Mesenteric fat pad (tissue), 1 donor: ENCODE results near the gene SNAP25. TPM values are rescaled to one million over a fixed set of nuclear protein-coding genes. Genes with fewer than 3 reads are reported as not detected.

Experiments used
- DNase-seq: peaks from one replicate; pipeline ENCODE4 v3.0.0-alpha.2; 2020; ENCODE audit warnings: low spot score
- total RNA-seq: library from RNA; stranded (reverse); fragmentation: NEBNext Ultra II Directional; extraction: Animal tissue kit (Norgen Biotek cat#: 25700); gene quantifications from one replicate; pipeline ENCODE4 v1.2.1, GENCODE V29; 2021
- donor health status: DM: yes; HTN: yes; CAD: no.

Gene SNAP25
- total RNA-seq, 1 donor from 2014 or later, result 0.29 TPM

DNA sequence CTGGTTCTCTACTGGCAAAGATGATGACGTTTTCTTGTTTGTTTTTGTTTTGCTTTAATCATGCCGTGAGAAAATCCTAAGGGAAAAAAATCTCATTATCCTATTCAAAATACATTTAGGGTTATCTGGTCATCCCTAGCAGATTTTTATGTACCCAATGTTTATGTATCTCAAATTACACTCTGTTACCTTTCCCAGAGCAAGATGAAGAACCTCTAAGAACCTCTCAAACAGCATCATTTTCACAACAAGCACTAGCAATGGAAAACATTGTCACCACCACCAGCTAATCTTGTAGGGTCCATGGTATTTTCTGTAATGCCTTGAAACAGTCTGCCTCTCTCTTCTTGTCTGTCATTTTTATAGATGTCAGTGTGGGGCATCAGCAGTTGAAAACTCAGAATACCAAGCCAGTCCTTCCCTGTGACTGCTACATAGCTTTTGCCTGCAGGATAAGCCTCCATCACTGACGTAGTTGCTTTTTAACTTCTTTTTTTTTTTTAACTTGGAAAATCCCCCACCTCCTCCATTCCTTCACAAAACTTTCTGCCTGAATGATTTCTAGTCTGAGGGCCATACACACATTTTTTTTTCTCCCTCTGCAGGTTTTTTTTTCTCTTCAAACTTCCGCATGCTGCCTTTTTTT, 2.4 kb upstream of the SNAP25 start:
- no peak for DNase-seq

DNA sequence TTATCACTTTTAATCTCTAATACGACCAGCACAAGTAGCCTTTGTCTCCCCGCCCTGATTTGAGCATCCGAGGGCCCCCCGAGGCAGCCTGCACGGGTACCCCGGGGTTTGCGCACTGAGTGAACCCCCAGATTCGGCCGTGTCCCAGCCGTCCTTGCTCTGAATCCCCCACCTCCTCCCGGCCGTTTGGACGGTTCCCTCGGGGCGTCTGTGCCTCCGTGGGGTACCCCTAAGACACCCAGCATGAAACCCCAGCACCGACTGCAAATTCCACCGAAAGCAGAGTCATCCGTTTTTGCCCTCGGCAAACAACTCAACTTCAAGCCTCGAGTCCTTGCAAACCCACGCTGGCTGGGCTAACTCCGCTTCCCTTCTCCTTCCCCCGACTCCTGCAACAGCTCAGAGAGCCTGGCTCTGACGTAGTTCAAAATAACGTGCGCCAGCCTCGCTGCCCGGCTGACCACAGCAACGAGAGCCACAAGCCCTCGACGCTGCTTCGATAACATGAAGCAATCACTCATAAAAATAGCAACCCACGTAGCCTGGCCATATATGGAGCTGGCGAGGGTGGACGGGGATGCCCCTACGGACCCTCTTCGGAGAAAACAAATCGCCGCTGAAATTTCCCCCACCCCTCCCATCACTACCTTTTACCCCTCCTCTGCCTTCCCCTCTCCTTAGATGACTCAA, 764 bp upstream of the SNAP25 start:
- no peak for DNase-seq

DNA sequence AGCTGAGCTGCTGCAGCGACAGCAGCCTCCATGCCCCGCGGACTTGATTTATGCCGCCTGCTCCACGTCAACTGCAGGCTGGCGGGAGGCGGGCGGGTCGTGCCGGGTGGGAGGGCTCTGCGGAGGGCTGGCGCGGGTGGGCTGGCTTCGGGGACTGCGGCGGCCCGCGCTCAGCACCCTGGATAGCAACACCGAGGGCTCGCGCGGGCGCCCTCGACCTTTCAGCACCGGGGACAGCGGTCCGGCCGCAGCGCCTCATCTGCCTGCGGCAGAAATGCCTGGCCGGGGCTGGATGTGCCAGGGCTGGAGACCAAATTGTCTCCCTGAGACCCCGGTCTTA, 792 bp downstream of the SNAP25 start:
- no peak for DNase-seq

DNA sequence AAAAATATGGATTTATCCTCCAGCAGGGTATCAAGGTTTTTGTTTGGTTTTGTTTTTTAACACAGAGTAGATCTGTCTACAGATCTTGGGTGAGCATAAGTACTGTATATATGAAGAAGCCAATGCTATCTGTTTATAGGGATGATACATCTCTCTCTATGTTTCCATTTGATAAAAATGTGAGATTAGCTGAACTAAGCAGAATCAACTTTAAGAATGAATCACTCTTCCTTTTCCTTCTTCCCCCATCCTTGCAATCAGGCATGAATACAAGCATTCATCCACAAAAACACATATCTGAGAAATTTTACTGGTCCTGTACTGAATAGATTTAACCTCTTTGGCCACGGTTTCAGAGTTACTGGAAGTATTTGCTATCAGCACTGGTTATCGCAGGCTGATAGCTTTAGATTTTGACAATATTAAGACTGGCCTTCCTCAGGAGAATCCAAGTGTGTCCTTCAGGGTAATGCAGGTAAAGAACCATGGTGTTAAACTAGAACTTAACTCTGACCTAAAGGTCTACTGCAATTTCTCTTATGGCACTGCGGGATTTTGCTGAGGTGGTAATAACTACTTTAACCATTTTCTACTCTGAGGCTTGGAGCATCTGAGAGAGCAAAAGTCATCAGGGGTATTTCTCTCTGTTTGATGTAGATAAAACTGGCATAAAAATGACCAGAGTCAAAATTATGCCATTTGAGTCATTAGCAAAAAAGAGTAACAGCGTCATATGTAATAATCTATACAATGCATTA, 1.5 kb downstream of the SNAP25 start:
- no peak for DNase-seq

DNA sequence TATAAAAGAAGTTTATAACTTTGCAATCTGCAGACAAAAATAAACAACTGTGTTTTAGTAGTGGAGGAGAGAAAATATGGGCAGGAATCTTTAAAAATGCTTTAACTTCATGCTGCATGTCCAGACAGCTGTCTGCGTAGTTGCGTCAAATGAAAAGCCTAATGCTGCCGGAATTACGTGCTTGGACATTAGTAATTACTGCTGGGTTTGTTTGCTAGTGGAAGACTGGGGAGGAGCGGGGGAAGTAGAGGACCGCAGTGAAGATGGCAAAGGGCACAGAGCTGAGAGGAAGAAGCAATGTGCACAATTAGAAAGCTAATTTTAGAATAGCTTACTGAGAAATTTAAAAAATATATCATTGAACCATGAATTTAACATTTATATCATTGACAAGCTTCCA, 2.4 kb downstream of the SNAP25 start:
- no peak for DNase-seq

DNA sequence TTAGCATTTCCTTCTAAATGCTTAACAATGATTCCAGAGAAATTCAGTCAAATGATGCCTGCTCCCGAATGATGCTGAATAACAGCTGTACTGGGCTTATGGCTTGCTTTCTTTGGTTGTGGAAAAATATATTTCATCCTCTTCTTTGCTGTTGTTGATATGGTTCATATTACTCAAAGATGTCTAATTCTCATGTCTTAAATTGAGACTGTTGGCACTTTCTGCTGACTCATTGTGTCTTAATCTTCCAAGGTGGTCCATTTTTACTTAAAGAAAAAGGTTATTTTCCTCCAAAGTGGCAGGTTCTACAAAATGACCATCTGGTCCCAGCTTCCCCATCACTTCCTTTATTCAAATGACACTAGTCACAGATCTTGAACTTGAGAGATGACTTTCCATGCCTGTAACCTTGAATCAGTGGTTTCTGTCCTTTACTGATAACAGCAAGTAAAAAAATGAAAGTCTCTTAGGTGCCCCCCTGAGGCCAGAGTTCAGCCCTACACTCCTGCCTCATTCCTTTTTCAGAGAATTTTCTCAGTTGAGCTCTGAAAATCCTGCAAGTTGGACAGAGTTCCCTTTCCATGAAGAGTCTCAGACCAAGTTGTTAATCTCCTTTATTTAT, 6.9 kb downstream of the SNAP25 start:
- no peak for DNase-seq

DNA sequence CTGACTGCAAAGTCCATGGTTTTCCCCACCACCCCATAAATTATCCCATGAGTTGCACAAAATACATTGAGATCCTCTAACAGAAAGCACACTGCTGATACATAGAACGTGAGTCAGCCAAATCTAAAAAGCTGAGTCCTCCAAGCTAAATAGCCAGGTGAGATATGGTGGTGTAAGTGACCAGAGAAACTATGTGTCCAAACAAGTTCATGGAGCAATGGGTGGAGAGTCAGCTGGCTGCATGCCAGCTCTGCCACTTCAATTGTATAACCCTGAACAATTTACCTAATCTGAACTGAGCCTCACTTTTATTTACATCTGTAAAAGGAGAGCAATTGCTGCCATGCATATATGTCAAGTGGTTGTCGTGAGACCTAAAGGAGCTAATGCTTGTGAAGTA, 9.7 kb downstream of the SNAP25 start:
- no peak for DNase-seq

DNA sequence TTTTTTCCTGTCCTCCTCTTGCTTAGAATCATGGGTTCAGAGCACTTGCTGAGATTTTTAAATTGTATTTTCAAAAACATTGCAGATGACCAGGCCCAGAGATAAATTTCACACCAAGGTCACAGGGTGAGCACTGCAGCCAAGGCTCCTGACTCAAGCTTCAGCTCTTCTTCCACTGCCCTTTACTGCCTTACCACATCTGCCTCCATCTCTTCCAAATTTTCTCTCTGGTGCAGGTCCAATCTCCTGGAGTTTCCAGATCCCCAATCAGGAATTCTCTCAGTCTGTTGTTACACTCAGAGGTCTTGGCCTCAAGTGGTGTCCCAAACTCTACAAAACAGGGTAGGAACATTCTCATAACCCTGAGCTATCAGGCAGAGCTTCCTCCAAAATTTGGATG, 12.7 kb downstream of the SNAP25 start:
- no peak for DNase-seq

DNA sequence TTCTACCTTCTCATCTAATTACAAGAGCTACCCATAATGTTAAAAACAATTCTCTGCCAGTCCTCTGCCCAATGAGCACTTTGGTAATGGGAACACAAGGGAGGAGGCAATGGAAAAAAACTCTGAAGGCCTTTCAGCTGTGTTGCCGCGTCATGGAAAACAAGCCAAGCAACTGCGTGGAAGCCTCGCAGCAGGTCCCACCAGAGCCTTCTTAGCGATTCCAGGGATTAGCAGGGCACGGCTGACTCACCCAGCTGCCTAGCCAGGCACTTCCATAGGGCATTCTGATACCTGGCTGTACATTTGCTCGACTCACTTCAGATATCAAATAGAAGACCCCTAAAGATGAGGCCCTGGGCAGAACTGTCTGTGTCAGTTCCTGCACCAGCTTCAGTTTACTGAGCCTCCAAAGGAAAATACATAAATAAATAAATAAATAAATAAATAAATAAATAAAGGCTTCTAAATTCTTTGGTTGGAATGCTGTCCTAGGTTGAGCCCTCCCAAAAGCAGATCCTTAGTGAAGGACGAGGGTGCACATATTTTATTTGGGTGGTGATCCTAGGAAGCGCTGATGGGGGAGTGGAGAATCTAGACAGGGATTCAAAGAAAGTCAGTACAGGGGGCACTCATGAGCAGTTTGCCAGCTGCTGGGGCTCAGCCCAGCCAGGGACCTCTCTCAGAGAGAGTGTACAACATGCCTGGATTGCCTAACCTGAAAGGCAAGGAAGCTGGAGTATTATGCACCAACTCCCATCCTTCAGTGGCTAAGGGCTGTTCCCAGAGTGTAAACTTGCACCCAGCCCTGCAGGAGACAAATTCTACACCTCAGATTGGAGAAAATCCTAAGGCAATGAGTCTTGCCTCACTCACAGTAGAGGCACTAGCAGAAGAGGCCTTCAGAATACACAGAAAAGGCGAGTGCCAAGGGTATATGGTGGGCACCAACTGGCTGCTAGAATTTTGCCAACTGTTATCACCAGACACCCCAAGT, 18.2 kb downstream of the SNAP25 start:
- DNase-seq, result no peak

DNA sequence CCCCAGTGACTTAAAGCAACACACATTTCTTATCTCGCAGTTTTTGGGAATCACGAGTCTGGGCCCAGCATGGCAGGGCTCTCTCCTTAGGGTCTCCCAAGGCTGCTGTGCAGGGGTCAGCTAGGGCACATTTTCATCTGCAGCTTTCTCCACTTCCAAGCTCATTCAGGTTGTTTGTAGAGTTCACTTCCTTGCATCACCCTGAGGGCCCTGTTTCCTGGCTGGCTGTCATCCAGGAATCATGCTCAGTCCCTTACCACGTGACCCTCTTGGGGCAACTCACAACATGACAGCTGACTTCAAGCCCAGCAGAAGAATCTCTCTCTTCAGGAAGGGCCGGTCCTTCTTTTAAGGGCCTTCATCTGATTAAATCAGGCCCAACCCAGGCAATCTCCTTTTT, 21.3 kb downstream of the SNAP25 start:
- no peak for DNase-seq

DNA sequence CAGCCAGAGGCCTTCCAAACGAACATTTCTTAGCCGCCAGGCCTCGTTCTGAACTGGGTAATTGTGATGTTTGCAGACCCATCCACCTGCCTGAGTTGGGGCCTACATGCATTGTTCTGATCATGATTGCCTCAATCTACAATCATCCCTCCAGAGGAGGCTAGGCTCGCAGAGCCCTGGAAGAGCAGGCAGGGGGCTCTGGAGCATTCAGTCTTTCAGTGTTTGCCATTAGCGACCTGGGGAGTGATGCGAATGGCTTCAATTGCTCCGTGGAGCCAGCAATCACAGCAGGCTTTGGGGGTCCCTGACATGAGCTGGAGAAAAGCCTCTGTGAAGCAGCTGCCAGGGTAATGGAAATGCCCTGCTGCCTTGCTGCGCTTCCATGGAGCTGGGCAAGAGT, 22.0 kb downstream of the SNAP25 start:
- no peak for DNase-seq

DNA sequence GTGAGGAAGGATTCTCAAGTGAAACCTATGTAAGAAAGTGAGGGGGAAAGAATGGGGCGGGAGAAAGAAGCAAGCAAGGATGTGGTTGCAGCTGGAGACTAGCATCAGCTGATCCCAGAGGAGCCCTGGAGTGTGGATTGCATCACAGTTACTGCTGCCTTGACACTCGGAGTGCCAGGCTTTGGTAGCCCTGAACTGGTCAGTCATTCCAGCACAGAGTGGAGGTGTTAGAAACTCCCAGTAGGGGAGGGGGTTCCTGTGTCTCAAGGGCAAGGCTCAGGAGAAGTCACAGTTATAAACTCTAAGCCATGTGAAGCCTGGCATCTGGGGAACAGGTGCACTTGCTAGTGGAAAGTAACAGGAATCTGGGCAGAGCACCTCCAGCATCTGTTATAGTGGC, 23.5 kb downstream of the SNAP25 start:
- no peak for DNase-seq

DNA sequence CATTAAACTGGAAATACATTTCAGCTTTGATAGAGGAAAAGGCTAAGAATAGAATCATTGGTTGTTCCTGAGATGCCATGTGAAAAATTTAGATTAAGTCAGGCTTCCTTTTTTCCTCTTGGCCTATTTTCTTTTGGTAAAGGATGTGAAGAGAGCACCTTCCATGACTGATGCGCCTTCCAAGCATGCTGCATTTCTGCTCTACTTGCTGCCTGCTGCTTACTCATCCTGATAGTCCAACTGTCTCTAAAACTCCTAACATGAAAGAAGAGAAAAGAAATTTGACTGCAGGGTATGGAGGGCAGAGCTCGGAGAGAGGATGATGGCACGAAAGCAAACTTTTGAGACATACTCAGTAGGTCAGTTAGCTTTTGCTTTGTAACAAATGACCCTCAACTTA, 28.8 kb downstream of the SNAP25 start:
- no peak for DNase-seq

DNA sequence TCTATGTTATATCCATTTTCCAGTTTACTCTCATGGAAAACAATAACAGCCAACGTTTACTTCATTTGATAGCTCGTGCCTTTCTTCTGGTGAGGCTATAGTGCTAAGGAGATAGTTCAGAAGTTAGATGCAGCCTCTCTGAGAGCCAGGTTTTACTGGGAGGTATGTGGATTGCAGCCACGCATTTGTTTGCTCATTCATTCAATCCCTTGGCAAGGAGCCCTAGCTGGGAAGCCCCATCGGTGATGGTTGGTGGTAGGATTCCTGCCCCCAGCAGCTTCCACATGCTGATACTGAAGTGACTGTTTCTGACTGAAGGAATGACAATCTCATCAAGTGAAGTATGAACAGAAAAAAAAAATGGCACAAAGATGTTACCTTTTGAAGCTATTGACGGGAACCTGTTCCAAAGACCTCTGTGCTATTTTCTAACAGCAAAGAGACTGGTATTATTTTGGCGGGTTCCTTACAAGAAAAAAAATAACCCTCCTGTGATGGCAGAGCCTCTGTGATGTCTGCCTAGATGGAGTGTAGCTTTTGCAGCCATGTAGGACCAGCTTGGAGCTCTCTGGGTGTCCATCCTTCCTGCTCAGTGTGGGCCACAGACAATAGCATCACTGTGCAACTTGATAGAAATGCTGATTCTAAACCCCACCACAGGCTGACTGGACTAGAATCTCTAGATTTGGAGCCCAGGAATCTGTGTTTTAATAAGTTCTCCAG, 30.6 kb downstream of the SNAP25 start:
- no peak for DNase-seq

DNA sequence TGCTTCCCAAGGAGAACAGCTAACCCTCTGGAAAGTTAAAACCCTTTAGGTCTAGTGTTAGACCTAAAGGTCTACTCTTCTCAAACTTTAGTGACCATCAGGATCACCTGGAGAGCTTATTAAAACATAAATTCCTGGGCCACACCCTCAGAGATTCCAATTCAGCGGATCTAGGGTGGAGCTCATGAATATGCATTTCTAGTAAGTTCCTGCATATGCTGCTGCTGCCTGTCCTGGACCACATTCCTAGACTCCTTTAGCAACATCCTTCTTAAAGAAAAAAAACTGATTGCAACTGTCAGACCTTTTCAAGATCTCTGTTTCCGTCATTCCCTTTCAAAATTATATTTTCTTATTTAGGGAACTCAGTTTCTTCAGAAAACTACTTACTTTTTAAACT, 31.2 kb downstream of the SNAP25 start:
- no peak for DNase-seq

DNA sequence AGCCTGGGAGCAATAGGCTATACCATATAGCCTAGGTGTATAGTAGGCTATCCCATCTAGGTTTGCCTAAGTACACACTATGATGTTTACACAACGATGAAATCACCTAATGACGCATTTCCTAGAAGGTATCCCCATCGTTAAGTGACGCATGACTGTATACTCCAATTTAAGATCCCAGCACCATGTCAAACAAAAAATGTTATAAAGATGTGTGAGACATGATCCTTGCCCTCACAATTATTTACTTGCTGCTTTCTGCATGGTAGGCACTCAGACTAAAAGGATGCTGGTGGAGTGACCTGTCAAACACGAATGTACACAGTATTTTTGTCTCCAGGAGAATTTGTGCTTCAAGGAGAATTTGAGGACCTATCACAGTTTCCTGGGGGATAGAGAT, 32.3 kb downstream of the SNAP25 start:
- no peak for DNase-seq

DNA sequence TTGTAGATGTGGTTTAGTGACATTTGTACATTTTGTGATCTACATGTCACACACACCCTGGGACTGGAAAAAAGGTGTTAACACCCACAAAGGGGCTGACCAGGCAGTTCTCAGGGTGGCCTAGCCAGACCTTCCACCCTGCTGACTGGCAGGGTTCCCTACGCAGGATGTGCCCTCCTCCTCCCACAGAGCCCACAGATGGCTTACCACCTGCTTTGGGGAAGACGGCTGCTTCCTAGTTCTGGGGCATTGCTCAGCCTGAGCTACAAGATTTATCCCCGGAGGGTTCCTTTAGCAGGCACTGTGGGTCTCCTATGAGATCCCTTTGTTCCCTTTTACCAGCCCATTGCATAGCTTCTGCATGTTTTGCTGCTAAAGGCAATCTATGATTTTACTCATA, 35.1 kb downstream of the SNAP25 start:
- DNase-seq, result no peak

DNA sequence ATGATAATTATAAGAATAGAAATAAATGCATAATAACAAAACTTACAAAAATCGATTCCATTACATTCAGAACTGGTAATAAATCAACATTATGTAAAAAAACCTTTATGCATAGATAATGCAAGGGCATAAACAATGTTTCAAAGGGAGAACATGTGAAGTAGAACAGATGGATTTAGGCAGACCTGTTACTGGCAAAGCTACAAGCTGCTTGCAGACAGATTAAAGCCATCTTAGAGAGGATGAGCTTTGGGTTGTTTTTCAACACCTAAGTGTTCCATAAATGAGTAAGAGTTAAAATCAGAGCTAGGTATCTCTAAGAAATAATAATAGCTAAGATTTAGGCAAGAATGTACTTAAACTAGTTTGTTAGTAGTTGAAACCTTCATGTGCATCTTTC, 37.2 kb downstream of the SNAP25 start:
- DNase-seq, result no peak

DNA sequence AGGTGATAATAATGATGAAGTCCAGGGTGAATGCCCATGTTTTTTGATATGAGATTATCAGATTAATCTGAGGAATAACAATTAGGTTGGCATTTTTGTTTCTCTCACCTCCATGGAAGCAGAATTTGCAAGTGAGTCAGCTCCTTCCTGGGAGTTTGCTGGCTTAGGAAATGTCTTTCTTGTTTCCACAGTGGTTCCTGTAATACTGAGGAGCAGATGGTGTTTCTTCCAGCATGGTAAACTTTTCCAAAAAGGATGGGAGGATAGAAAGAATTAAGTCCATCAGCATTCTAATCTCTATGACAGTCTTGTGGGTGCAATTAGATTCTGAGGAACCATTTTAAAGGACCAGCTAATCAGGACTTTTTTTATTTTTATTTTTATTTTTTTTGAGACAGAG, 40.5 kb downstream of the SNAP25 start:
- no peak for DNase-seq

DNA sequence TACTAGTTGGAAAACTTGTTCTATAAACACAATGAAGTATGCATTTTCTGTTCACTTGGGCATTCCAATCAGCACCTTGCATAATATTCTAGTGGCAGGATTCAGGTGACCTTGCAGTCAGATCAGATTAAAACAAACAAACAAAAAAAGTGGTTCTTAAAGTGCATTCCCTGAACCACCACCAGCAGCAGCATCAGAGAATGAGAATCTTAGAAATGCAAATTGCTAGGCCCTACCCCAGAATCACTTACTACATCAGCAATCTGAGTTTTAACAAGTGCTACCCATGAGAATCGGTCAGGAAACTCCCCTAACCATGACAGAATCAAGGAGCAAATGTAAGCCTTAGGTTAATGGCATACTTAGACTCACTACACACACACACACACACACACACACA, 41.7 kb downstream of the SNAP25 start:
- no peak for DNase-seq
